GM18519 (cell line): ENCODE data around the gene STH.

Experiments
- ATAC-seq: cut with Tn5 transposase; IDR thresholded peaks from one replicate; pipeline ENCODE4 v1.9.1; 2021; ENCODE audit warnings: mild to moderate bottlenecking, moderate library complexity; ENCODE audit not compliant: unreplicated experiment, low FRiP score

The STH gene

GRCh38 chr17:46039592-46040186 is 40.6 kb downstream of the STH start:
- no peak for ATAC-seq

GRCh38 chr17:46042246-46042645 is 43.2 kb downstream of the STH start:
- ATAC-seq, result no peak

GRCh38 chr17:46042925-46043324 is 43.9 kb downstream of the STH start:
- no peak for ATAC-seq

GRCh38 chr17:46043606-46044005 is 44.6 kb downstream of the STH start:
- ATAC-seq, result no peak

GRCh38 chr17:46044286-46044928 is 45.4 kb downstream of the STH start:
- ATAC-seq, result no peak

- ATAC-seq, result no peak
These were observed 45.9 kb downstream of the STH start for GRCh38 chr17:46044989-46045388.

- ATAC-seq, result no peak
These were observed 46.6 kb downstream of the STH start for GRCh38 chr17:46045639-46046038.

- no peak for ATAC-seq
These were observed 47.9 kb downstream of the STH start for GRCh38 chr17:46046957-46047356.

- no peak for ATAC-seq
These were observed 48.3 kb downstream of the STH start for GRCh38 chr17:46047398-46047797.

- ATAC-seq, result no peak
These were observed 48.8 kb downstream of the STH start for GRCh38 chr17:46047856-46048255.
